Breast epithelium (tissue), 4 donors: ENCODE data around the gene MAST4. TPM values are rescaled to one million over a fixed set of nuclear protein-coding genes. Genes with fewer than 3 reads are reported as not detected.

ENCODE experiments used
- DNase-seq, 2 donors: peaks; one replicate each; pipeline ENCODE4 v3.0.0-alpha.2; 2019; ENCODE audit warnings: low spot score in 2 of 2
- H3K27ac ChIP-seq, 2 donors: fragments of 200-600 bp; sonication (generic) in 1 of 2; one replicate each; pipeline ENCODE4 v1.5.1; 2016 to 2019; ENCODE audit warnings: mild to moderate bottlenecking in 1 of 2
- H3K27me3 ChIP-seq, 2 donors: fragments of 200-600 bp; sonication (generic) in 1 of 2; one replicate each; pipeline versions ENCODE4 v1.5.1 to v1.6.0; 2017 to 2019; ENCODE audit warnings: control low read depth in 1 of 2, mild to moderate bottlenecking in 1 of 2
- H3K36me3 ChIP-seq: fragments of 200-600 bp; one replicate; pipeline ENCODE4 v1.5.1; 2019
- H3K4me1 ChIP-seq, 2 donors: fragments of 200-600 bp; sonication (generic); one replicate each; pipeline ENCODE4 v1.5.1; 2016 to 2019; ENCODE audit warnings: control low read depth in 1 of 2
- H3K4me3 ChIP-seq, 3 donors: fragments of 200-600 bp; sonication (generic); 1 replicate in 2 of 3; 2 replicates in 1 of 3; pipeline ENCODE4 v1.5.1; 2016 to 2019; ENCODE audit warnings: mild to moderate bottlenecking in 3 of 3, moderate library complexity in 2 of 3
- H3K9me3 ChIP-seq, 2 donors: fragments of 200-600 bp; sonication (generic) in 1 of 2; one replicate each; pipeline ENCODE4 v1.5.1; 2016 to 2019; ENCODE audit warnings: control low read depth in 1 of 2
- CTCF ChIP-seq, 3 donors: fragments of 450-650 bp; IDR thresholded peaks; one replicate each; pipeline ENCODE4 v1.5.1; 2016 to 2017; ENCODE audit warnings: antibody characterized with exemption in 3 of 3, mild to moderate bottlenecking in 3 of 3, moderate library complexity in 3 of 3
- POLR2A ChIP-seq: fragments of 450-650 bp; IDR thresholded peaks from one replicate; pipeline ENCODE4 v1.6.1; 2016; ENCODE audit warnings: antibody characterized with exemption, mild to moderate bottlenecking, moderate library complexity
- POLR2AphosphoS5 ChIP-seq, 3 donors: sonication (generic); formaldehyde crosslinking; IDR thresholded peaks; one replicate each; pipeline ENCODE4 v1.6.1; 2017; ENCODE audit warnings: antibody characterized with exemption in 3 of 3
- intact Hi-C: fragments of 100-400 bp; cut with DNase I; formaldehyde crosslinking; loops from one replicate; pipeline ENCODE4 v1.15.1; 2023; ENCODE audit warnings: low total_unique reads
- total RNA-seq, 3 donors: library from RNA; depleted of rRNA; stranded (reverse); fragments of >200 nt; gene quantifications; one replicate each; pipeline ENCODE4 v1.1.0, GENCODE V29; 2016

Gene MAST4
- total RNA-seq, 3 donors from 2014 or later = 28.0 to 61.5 (median 50.1) TPM

- no peak for TF ChIP-seq CTCF (IDR thresholded peaks at IDR 0.05)
- TF ChIP-seq POLR2A = no peak
- TF ChIP-seq POLR2AphosphoS5 (IDR thresholded peaks at IDR 0.05) = no peak
- H3K4me3 ChIP-seq = no peak overlapping the region
- no peaks in the 10 kb centered on the region for H3K4me1 ChIP-seq
- H3K9me3 ChIP-seq = no peaks in the 10 kb centered on the region
- no peaks in the 10 kb centered on the region for H3K36me3 ChIP-seq
- no peaks in the 10 kb centered on the region for H3K27me3 ChIP-seq
- no peak for DNase-seq
- intact Hi-C loops = no loop called here
- no peak overlapping the region for H3K27ac ChIP-seq
Measured at GRCh38 chr5:66967826-66968262, 371.7 kb downstream of the MAST4 start.

- Histone ChIP-seq H3K9me3 (no peaks in the 10 kb centered on the region), H3K4me3 (no peak overlapping the region), H3K36me3 (no peaks in the 10 kb centered on the region), H3K4me1 (no peaks in the 10 kb centered on the region), H3K27me3 (no peaks in the 10 kb centered on the region), H3K27ac (no peak overlapping the region)
- TF ChIP-seq CTCF (IDR thresholded peaks at IDR 0.05) = no peak
- no peak for TF ChIP-seq POLR2AphosphoS5 (IDR thresholded peaks at IDR 0.05)
- no peak for TF ChIP-seq POLR2A
- intact Hi-C loops = no loop called here
- no peak for DNase-seq
Measured at GRCh38 chr5:66969484-66969883, 373.3 kb downstream of the MAST4 start.

- no peak for TF ChIP-seq POLR2AphosphoS5 (IDR thresholded peaks at IDR 0.05)
- no peak for TF ChIP-seq POLR2A
- TF ChIP-seq CTCF (IDR thresholded peaks at IDR 0.05) = no peak
- H3K9me3 ChIP-seq = no peaks in the 10 kb centered on the region
- no peak overlapping the region for H3K4me3 ChIP-seq
- no peak for DNase-seq
- no peaks in the 10 kb centered on the region for H3K4me1 ChIP-seq
- intact Hi-C loops = no loop called here
- H3K36me3 ChIP-seq = no peaks in the 10 kb centered on the region
- H3K27ac ChIP-seq = no peak overlapping the region
- H3K27me3 ChIP-seq = no peaks in the 10 kb centered on the region
Measured at GRCh38 chr5:66969963-66970362, 373.8 kb downstream of the MAST4 start.

DNA sequence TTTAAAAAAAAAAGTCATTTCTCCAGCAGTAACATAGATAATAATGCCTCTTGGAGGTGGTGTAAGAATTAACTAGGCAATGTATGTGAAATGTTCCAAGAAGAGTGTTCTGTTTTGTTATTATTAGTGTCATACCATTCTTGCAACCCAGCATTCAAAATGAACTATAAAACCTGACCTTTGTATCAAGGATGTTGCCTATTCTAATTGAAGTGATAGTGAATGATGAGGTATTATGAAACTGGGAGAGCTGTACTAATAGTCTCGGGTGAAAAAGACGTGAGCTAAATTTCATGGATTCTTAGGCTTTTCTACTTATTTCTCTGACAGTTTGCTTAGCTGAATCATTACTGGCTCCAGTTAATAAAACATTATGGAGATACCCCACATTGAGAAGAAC, 375.8 kb downstream of the MAST4 start:
- H3K36me3 ChIP-seq = no peaks in the 10 kb centered on the region
- H3K27me3 ChIP-seq = no peaks in the 10 kb centered on the region
- TF ChIP-seq POLR2AphosphoS5 (IDR thresholded peaks at IDR 0.05) = no peak
- TF ChIP-seq CTCF (IDR thresholded peaks at IDR 0.05) = no peak
- no peak for TF ChIP-seq POLR2A
- intact Hi-C loops = no loop called here
- H3K4me3 ChIP-seq = no peak overlapping the region
- no peaks in the 10 kb centered on the region for H3K9me3 ChIP-seq
- H3K4me1 ChIP-seq = no peaks in the 10 kb centered on the region
- no peak for DNase-seq
- H3K27ac ChIP-seq = no peak overlapping the region

- Histone ChIP-seq H3K27me3 (no peaks in the 10 kb centered on the region), H3K4me1 (no peaks in the 10 kb centered on the region), H3K9me3 (no peaks in the 10 kb centered on the region), H3K36me3 (no peaks in the 10 kb centered on the region), H3K27ac (no peak overlapping the region), H3K4me3 (no peak overlapping the region)
- no peak for DNase-seq
- TF ChIP-seq CTCF (IDR thresholded peaks at IDR 0.05) (no peak), POLR2A (no peak), POLR2AphosphoS5 (IDR thresholded peaks at IDR 0.05) (no peak)
- intact Hi-C loops = no loop called here
Measured at GRCh38 chr5:66974256-66974655, 378.1 kb downstream of the MAST4 start.
